ENCODE data around the gene TBC1D2B.
"Not testable (repeated sequence)": the region's sequence is repeated elsewhere in the genome, so short reads cannot be mapped to it uniquely, and the experiment has no call there.

The TBC1D2B gene

GRCh38 chr15:77985931-77986480 lies 91.5 kb downstream of the TBC1D2B start:
- DNase-seq: no peak

- DNase-seq: no peak
Measured at GRCh38 chr15:77985031-77985930, 92.2 kb downstream of the TBC1D2B start.

DNA sequence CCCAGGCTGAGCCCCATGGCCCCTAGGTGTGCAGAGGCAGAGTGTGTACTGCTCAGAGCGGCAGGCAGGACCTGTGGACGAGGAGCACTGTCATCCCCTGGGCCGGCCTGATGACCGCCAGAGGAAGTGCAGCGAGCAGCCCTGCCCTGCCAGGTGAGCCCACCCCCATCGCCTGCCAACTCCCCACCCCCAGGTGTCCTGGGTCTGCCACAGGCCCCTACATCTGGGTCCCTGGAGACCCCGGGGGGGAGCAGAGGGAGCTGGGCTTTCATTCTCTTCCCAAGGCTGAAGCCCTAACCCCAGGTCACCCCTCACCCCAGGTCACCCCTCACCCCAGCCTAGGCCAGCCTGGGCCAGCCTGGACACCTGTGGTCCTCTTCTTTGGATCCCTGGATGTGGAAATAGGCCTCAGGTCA lies 93.1 kb downstream of the TBC1D2B start:
- no peak for DNase-seq

DNA sequence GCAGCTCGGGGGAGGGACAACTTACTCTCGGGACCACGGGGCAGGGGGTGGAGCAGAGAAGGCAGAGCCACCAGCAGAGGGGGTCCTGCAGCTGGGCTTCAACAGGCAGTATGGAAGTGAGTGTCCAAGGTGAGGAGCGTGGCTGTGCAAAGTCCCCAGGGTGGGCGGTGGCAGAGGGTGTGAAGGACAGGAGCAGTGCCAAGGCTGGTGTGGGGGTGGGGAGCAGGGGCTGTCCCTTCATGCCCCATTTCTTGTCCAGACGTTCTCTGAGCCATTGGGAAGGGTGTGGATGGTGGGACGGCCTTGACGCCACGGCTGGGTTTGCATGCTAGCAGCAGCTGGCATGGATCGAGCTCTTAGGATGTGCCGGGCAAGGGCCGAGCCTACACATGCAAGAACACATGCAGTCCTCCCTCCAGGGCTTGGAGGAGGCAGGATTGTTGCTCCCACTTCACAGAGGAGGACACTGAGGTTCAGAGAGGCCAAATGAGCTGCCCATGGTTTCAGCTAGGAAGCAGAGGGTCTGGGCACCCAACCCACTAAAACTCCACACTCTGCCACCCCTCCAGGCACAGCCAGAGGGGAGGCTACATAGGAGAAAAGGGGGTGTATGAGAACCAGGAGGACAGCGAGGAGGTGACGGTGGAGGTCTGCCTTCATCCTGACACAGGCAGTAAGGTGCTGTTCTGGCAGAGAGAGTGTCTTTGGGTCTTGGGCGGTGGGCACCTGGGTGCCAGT lies 93.6 kb downstream of the TBC1D2B start:
- no peak for DNase-seq

DNA sequence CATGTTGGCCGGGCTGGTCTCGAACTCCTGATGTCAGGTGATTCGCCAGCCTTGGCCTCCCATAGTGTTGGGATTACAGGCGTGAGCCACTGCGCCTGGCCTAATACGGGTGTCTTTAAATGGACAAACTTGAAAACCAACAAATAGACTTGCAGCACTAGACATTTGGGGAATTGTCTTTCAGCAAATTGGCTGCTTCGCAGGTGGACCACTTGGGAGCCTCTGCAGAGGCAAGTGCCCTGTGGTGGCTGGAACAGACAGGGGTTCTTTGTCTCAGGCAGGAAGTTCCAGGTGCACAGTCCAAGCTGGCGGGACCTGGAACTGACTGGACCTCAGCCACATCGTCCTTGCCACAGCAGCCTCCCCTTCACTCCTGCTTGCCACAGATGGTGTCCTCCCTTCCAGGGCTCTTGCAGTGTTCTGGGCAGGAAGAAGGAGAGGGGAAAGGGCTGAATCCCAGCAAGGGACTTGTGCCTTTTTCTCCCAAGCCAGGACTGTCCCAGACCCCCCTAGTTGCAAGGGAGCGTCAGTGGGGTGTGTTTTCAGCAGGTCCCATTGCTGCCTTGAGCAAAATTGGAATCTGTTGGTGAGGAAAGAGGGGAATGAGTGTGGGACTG lies 94.3 kb downstream of the TBC1D2B start:
- no peak for DNase-seq

DNA sequence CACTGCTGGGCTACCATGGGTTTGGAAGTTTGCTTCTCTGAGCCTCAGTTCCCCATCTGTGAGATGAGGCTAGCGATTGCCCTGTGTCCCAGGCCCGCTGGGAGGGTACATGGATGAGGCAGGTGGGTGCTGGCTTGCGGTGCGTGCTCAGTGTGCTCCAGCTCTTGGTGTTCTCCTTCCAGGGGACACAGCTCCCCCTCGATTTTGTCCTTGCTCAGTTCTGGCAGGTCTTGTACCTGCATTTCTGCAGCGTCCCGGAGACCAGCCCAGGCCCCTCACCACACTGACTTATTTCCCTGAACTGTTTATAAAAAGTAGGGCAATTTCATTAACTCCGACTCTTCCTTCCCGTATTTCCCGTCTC lies 95.4 kb downstream of the TBC1D2B start:
- no peak for DNase-seq

DNA sequence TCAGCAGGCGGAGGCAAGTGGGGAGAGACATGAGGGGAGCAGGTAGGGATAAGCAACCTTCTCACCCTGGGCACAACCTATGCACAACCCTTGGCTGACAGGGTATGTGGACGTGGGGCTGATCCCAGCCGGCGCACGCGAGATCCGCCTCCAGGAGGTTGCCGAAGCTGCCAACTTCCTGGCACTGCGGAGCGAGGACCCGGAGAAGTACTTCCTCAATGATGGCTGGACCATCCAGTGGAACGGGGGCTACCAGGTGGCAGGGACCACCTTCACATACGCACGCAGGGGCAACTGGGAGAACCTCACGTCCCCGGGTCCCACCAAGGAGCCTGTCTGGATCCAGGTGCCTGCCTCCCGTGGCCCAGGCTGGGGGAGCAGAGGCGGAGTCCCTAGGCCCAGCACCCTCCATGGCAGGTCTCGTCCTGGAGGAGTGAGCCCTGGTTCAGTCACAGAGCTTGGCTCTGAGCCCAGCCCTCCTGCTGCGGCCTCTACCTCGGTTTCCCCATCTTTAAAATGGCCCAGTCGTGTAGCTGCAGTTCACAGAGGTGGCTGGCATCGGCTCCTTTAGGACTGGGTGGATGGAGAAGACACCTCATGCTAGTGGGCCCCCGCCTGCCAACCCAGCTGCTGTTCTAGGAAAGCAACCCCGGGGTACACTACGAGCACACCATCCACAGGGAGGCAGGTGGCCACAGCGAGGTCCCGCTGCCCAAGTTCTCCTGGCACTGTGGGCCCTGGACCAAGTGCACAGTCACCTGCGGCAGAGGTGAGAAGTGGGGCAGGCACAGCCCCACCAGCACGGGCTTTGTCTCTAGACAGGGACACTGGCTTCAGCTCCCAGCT lies 96.0 kb downstream of the TBC1D2B start:
- no peak for DNase-seq

- DNase-seq: not testable (repeated sequence)
Measured at GRCh38 chr15:77980674-77981073, 96.8 kb downstream of the TBC1D2B start.

GRCh38 chr15:77980098-77980497 lies 97.4 kb downstream of the TBC1D2B start:
- no peak for DNase-seq

DNA sequence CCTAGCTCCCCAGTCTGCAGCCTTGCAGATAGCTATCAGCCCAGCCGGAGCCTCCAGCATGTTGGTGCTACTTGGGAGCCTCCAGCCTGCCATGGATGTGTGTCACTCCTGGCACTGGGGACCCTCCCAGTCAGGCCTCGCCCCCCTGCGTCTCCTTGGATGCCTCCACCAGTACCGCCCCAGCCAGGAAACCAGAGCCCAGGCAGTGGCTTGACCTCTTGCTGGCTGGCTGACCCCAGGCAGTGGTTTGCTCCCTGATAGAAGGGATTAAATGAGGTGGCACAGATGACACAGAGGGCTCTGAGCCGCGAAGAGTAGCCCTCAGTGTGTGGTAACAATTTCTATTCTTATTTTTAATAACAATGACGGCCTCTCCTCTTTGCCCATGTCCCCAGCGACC lies 98.4 kb downstream of the TBC1D2B start:
- not testable (repeated sequence) for DNase-seq

DNA sequence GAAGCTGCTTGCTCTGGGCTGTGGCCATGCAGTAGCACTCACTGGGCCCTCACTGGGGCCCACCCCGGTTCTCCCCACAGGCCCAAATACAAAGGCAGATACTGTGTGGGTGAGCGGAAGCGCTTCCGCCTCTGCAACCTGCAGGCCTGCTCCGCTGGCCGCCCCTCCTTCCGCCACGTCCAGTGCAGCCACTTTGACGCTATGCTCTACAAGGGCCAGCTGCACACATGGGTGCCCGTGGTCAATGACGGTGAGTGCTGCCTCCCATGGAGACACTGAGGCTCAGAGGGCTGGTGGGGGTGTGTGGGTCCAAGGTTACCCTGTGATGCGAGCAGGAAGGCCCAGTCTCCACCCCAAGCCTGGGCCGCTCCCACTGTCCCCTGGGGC lies 98.8 kb downstream of the TBC1D2B start:
- not testable (repeated sequence) for DNase-seq

DNA sequence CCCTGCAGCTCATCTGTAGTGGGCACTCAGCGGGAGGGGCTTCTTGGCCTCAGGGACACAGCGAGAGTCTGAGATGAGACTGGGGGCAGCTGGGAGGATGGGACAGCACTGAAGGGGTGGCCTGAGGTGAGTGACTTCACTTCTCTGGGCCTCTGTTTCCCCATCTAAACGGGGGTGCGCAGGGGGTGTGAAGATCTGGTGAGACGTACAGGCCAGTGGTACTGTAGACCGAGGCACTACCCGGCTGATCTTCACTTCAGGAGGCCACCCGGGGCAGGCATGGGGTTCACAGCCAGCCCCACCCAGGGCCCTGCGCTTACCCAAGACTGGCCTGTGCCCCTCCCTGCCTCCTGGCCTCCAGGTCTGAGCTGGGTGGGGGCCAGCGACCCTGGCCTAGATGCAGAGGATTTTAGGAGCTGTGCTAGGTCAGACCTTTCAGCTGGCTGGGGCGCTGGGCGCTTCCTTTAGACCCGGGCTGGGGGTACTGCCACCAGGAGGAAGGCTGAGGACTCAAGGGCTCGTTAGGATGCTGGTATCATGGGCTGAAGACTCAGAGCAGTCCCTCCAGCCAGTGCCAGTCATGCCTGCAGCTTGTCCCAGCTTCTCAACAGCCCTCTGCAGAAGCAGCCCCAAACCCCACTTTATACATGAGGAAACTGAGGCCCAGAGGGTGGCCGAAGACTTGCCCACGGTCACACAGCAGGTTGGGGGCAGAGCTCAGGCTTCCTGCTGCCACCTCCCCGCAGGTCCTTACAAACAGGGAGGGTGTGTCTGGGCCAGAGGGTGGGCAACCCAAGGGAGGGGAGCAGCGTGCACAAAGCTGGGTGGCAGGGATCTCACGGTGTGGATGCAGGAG lies 99.4 kb downstream of the TBC1D2B start:
- DNase-seq: not testable (repeated sequence)

- not testable (repeated sequence) for DNase-seq
Measured at GRCh38 chr15:77976760-77977525, 100.6 kb downstream of the TBC1D2B start.

DNA sequence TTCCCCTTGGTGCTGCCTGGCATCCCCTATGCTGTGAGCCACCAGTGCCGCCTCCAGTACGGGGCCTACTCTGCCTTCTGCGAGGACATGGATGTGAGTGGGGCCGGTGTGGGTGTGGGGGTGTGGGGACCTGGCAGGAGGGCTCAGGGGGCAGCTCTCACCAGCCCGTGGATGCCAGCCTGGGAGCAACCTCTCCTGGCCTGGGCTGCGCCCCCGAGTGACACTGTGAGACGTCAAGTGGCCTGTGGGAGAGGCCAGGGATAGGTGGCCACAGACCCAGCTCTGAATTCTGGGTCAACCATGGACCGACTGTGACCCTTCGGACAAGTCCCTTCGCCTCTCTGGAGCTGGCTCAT lies 101.4 kb downstream of the TBC1D2B start:
- DNase-seq: not testable (repeated sequence)

DNA sequence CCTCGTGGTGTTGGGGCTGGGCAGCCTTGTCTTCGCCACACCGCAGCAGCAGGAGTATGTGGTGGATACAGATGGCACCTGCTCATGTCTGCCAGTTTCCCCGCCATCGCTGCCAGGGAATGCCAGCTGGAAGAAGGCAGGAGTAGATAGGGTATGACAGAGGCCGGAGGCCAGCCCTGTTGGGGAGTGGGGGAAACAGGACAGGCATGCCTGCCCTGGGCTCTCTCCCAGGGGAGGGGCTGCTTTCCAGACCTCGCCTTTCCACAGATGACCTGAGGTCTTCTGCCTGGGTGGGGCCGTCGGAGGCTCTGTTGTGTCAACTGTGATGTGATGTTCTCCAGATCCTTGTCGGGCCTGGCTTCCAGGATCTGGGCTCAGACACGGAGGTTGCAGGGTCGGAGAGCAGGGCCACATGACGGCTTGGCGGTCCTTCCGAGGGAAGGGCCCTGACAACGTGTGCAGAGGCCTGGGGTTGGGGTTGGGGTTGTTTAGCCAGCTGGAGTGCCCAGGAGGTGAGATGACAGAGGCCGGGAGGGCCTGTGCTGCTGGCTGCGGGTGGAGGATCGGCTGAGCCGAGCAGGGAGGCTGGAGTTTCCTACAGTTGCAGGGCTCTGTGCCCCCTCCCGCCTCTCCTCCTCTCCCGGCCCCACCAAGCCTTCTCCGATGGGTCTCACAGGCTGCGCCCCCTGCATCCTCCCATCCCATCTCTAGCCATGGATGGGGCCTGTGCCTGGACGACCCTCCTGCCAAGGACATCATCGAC lies 102.0 kb downstream of the TBC1D2B start:
- DNase-seq: no peak

DNA sequence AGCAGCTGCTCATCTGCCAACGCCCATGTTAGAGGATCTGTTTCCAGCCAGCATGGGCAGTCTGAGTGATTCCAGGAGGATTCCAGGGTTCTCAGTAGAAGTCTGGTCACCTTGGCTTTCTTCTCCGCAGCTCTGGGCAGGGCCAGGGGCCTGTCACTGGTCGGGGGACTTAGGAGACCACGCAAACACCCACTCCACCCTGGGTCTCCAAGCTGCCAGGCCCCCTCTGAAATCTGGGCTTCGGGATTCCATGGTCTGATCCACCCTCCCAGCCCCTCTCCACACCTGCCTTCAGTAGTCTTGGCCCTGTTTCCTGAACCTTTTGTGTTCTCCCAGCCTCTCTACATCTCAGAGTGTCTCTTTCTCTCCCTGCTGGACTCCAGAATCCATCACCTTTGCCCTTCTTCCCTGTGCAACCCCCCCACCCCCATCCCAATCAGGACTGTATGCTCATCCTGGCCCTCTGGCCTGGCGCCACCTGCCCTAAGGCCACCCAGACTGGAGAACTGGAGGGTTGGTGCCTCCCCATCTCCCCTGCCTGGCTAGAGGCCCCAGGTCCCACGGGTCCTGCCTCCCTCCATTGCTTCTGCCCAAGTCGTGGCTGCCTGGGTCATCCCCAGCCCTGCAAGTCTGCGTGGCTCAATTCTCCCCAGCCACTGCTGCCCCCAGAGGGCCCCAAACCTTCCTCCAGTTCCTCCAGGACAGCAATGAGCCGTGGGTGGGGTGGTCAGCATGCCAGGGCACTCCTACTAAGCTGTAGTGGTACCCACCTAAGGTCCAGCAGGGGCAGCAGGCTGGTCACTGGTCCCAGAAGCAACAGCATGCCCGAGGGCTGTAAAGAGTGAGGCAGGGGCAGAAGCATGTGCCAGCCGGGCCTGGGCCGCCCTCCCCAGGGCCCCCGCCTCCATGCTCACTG lies 102.8 kb downstream of the TBC1D2B start:
- DNase-seq: no peak

DNA sequence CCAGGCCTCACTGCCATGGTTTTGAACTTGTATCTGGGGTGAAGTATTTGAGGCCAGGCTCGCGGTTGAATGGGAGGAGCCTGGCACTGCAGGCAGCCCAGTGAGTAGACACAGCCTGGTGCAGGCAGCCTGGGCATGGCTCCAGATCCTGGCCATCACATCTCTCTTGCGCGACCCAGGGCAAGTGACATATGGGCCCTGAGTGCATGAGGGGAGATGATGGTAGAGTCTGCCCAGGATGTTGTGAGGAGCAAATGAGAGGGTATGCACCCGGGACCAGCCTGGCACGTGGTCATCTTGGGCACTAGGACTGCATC lies 103.5 kb downstream of the TBC1D2B start:
- no peak for DNase-seq

GRCh38 chr15:77973273-77974097 lies 104.0 kb downstream of the TBC1D2B start:
- DNase-seq: not testable (repeated sequence)

All from T-helper 1 cell (primary cell).